Inferior parietal cortex (tissue), 1 donor: ENCODE measurements around the gene DYNLT4.
"Not testable (repeated sequence)": the region's sequence is repeated elsewhere in the genome, so short reads cannot be mapped to it uniquely, and the experiment has no call there.

Experiments
- DNase-seq: peaks from one replicate; pipeline ENCODE4 v3.0.0-alpha.2; 2016; ENCODE audit errors: extremely low spot score

Gene DYNLT4

DNA sequence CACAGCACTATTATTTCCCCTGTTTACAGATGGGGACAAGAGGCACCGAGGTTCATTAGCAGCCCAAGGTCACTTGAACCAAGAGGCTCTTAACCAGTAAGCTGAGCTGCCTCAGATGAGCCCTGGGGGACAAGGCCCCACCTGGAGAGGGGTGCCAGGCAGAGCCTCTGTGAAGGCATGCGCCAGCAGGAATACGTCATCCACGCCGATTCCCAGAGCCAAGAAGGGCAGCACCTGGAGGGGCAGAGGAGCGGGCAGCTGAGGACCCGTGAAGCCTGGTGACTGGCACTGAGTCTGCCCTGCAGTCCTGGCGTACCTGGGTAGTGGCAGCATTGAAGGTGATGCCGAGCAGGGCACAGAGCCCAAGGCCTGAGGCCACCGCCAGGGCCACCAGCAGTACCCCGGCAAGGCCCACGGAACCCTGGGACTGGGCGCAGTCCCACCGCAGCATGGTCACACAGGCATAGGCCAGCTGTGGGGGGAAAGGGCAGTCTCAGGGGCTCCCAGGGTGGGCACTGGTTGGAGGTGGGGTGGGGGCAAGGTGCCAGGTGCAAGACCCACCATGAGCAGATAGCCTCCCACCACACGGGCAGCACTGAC, 21.8 kb upstream of the DYNLT4 start:
- DNase-seq, result no peak

DNA sequence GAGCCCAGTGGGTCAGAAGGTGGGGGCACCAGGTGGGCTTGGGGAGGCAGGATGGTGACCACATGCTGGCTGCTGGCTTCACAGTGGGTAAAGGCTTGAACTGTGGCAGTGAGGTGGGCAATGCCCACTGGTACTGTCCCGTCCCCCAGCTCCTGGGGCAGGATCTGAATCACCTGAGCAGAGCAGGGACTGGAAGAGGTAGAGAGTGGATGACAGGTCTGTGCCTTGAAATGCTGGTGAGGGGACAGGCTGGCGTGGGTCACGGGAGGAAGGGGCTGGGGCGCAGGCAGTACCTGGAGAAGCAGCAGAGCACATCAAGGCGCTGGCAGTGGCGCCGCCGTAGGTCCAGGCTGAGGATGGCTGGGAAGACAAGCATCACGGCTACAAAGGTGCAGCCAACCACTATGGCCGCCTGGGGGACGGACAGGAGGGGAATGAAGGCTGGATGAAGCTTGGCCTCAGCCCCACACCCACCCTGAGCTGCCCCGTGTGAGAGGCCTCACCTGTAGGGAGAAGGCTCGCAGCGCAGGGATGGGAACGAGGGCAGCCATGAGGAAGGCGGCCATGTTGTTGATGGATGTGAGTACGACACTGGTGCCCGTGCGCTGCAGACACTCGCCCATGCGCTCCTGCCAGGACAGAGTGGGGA, 21.0 kb upstream of the DYNLT4 start:
- DNase-seq, result no peak

DNA sequence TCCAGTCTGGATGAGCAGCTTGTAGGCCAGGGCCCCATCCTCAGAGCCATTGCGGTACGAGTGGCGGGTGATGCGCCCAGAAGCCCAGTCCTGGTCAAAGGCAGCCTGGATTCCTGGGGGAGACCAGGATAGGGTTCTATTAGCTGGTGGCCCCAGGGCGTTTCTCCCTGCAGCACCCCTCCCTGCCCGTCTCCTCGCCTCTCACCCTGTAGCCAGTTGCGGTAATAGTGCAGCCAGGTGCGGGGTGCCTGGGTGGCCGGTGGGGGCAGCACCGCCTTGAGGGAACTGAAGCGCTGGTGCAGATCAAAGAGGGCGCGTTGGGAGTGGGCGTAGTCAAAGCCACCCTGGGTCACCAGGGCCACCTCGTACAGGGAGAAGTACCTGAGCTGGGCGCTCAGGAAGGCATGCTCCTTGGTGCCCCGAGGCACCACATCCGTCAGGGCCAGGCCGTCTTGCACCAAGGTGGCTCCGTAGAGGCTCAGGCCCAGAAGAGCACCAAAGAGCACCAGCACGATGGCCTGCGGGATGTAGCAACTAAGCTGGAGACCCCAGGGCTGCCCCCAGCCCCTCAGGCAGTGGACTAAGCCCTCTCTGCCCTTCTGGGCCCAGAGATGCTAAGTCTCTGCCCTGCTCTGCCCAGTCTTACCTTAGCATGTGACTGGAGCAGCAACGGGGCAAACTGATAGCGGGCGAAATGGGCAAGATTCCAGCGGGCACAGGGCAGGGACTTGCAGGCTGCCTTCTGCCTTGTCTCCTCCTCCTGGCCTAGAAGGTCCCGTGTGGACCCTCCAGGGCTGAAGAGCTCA, 20.2 kb upstream of the DYNLT4 start:
- DNase-seq, result no peak

DNA sequence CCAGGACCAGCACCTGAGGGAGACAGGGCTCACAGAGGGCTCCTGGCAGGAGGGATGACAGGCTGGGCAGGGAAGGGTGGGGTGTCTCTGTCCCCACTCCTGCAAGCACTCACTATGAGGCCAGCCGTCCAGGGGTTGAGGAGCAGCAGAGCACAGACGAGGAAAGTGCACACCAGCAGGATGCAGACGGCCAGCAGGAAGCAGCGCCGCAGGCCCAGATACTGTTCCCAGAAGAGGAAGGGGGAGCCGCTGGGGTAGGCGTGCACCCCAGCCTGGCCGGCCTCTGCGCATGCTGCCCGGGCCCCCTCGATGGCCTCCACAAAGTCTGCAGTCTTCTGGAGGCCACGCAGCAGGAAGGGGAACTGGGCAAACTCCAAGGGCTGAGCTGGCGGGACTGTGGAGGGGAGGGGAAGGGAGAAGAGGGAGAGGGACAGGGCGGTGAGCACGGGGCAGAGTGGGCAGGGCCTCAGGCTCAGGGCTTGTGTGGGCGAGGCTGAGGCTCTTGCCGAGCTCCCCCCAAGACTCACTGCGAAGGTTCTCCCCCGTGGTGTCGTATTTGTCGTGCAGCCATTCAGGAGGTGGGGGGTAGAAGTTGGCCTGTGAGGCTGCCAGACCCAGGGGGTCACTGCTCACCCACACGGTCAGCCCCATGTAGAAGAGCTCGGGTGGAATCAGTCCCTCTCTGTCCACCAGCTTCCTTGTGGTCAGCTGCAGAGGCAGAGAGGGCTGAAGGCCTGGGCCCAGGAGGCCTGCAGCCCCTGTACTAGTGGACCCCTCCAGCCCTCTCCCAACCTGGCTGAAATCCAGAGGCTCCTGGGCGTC, 19.4 kb upstream of the DYNLT4 start:
- no peak for DNase-seq

DNA sequence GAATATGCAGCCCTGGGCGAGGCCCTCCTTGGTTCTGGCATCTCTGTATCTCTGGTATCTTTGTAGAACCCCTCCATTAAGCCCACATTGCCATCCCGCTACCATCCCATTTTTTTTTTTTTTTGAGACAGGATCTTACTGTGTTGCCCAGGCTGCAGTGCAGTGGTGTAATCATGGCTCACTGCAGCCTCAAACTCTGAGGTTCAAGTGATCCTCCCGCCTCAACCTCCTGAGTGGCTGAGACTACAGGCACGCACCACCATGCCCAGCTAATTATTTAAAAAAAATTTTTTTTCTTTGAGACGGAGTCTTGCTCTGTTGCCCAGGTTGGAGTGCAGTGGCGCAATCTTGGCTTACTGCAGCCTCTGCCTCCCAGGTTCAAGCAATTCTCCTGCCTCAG, 17.2 kb upstream of the DYNLT4 start:
- DNase-seq, result not testable (repeated sequence)

DNA sequence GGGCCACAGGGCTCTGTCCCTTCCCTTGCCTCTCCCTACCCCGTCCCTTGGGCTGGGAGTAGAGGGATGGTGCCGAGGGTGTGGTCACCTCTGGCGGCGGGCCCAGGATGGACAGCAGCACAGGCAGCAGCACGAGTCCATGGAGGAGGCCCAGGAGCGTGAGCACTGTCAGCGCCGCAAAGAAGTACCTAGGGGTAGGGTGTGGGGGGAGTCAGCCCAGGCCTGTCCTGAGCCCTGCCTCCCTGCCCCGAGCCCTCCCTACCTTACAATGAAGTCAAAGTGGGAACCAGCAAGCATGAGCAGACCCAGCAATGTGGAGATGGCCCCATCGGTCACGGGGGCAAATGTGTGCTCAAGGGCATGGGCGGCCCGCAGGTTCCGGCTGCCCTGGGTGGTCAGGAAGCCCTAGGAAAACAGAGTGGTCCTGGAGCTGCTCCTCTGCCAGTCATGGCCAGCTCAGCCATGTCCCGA, 15.9 kb upstream of the DYNLT4 start:
- no peak for DNase-seq

DNA sequence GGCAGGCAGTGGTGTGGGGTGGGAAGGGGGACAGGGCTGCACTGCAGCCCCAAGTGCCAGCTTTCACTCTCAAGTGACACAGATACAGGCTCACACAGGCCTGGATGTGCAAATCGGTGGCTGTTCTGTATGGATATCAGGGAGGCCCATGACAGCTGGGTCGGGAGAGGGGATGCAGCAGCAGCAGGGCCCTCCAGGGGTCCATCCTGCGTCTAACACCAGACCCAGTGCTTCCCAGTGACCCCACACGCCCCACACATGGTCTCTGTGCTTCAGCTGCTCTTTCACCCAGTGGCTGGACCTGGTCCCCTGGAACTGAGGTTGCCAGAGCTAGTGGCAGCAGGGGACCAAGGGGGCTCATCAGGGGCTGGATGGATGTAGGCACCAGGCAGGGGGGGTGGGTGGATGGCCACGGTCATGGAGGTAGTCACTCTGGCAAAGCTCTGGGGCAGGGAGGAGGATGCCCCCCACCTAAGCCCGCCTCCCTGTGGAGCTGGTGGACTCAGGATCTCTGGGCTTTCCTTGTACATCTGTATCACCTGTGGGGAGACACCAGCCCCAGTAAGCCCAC, 15.1 kb upstream of the DYNLT4 start:
- no peak for DNase-seq

DNA sequence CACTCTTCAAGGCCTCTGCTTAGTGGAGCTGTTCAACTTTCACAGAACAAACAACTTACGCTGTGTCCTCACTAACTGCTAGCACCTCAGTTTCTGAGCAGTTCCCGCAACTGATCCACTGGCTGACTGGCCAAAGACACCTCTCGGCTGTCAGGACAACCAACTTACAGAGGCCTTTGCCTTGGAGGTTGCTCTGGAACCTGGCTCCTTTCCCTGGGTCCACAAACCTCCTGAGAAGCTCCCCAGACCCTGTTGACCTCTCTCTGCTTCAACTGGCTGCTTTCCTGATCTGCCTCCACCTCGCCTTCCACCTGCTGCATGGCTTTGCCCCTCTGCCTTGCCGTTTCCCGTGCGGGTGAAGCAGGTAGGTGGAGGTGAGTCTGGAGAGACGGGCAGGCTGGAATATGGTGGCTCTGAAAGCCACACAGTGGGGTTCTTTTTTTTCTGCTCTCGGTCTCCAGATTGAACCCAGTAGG, 14.1 kb upstream of the DYNLT4 start:
- DNase-seq, result no peak

DNA sequence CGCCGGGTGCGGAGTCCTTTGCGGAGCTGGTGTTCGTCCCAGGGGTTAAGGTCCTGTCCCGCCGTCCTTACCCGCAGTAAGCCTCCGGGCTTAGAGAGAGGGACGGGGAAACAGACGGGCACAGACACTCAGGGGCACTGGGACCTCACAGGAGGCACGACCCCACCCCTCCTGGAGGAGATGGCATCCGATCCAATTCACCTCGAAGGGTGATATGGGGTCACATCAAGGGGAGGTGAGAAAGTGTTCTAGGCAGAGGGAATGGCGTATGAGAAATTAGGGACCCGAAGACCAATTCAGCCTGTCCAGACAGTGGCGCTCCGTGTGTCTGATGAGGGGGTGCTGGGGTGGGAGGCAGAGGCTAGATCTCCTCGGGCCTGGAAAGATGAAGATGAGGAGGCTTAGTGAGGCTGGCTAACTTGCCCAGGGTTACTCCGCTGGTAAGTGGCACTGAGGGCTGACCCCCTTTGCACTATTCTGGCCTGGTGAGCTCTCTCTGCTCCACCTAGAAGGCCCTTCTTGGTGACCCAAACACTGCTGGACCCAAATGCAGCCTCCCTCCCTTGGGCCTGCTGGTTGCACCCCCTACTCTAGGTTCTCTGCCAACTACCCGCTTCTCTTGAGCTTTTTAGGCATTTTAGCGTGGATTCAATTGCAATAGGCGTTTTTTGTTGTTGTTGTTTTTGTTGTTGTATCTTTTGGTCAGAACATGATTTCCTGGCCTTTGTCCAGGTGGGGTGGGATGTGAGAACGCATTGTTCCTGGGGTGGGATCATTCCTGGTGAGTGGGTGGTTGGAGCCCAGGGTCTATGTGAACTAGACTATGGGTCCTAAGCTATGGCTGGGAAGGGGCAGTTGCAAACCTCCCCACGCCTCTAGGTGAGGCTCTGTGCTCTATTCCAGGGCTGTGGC, 13.4 kb upstream of the DYNLT4 start:
- DNase-seq, result no peak

DNA sequence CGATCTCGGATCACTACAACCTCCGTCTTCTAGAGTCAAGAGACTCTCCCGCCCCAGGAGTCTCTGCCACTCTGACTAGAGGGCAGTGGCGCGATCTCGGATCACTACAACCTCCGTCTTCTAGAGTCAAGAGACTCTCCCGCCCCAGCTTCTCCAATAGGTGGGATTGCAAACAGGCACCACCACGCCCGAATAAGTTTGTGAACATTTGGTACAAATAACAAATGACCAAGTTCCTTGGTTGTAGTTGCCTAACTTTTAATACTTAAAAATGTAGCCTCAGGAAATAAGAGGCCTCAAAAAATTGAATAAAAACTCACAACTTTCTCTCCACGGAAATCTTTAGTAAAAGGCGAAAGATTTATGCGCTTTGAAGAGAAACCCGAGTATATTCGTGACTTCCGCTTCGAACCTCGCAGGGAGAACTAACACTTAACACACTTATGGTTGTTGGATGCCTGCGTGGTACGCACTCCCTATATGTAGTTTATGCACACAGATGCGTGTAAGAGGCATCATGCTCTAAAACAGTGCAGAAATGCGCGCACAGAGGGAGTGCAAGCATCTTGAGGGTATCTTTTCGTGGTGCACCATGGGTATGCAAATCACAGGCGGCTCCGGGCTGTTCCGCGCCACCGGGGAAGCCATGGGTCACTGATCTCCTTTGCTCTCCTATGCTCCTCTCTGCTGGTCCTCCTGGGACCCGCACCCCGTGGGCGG, 12.6 kb upstream of the DYNLT4 start:
- peak; percentile 88 for DNase-seq

DNA sequence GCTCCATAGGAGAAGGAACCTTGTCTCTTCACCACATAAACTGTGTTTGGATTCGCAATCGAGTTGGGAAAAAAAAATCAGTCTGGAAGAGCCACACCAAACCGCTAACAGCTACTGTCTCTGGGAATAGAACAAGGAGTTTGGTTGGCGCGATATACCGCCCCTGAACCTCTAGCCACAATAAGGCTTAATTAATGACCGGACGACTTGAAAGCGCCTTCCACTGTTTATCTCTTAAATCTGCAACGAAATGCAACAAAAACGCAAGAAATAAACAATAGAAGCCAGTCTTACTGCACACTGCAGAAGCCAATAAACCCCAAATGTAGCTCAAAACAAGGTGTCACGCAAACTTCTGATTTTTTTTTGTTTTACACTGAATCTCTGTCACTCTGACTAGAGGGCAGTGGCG, 12.1 kb upstream of the DYNLT4 start:
- DNase-seq, result no peak

DNA sequence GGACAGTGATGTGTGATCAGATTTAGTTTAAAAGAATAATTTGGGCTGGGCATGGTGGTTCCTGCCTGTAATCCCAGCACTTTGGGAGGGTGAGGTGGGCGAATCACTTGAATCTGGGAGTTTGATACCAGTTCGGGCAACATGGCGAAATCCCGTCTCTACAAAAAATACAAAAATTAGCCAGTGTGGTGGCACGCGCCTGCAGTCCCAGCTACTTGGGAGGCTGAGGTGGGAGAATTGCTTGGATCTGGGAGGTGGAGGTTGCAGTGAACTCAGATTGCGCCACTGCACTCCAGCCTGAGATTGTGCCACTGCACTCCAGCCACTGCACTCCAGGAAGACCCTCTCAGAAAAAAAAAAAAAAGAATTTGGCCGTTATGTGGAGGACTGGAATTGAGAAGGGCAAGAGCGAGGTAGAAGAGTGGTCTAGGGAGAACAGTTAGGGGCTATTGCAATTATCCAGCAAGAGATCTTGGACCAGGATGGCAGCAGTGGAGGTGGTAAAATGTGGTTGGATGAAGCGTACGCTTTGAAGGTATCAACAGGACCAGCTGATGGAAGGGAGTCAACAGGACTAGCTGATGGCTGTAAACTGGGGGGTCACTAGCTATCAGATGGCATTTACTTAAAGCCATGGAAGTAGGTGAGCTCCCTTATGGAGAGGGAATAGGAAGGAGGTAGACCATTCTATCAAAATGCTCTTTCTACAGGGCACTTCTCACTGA, 10.8 kb upstream of the DYNLT4 start:
- no peak for DNase-seq

DNA sequence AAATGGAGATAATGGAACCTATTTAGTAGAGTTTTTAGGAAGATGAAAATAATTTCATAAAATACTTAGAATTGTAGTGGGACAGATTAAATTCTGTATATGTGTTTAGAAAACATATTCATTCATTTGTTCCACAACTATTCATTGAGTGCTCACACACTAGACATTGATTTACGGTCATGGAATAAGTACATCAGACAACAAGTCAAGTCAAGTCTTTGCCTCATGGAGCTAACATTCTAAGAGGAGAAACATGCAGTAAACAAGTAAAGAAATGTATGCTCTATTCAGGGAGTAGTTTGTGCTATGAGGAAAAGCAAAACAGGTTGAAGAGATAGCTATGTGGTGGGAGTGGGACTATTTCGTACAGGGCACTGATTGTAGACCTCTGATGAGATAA, 10.2 kb upstream of the DYNLT4 start:
- no peak for DNase-seq

DNA sequence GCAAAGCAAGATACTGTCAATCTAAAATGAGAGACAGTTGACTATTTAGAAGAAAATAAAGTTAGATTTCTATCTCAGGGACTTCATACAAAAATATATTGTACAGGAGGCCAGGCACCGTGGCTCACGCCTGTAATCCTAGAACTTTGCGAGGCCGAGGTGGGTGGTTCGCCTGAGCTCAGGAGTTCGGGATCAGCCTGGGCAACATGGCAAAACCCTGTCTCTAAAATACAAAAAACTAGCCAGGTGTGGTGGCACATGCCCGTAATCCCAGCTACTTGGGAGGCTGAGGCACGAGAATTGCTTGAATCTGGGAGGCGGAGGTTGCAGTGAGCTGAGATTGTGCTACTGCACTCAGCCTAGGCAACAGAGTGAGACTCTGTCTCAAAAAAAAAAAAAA, 8.8 kb upstream of the DYNLT4 start:
- DNase-seq, result not testable (repeated sequence)

DNA sequence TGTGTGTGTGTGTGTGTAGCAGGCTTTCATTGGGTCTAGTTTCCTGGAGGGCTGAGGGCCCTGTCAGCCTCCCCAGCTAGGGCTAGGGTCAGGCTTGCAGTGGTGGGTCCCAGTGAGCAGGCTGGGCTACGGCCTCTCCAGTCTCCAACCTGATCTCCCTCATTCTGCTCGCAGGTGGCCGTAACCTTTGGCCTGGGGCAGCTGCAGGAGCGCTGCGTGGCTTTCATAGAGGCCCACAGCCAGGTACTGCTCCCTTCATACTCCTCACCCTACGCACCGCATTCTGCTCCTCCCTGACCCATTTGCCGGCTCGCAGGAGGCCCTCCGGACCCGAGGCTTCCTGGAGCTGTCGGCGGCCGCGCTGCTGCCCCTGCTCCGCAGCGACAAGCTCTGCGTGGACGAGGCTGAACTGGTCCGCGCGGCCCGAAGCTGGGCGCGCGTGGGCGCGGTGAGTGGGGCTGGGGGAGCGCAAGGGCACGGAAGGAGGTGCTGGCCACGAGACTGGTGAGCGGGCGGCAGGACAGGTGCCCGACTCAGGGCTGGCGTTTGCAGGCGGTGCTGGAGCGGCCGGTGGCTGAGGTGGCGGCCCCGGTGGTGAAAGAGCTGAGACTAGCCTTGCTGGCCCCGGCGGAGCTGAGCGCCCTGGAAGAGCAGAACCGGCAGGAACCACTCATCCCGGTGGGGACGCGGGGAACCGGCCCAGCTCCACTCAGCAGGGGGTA, 5.8 kb upstream of the DYNLT4 start:
- DNase-seq, result peak; percentile 7

DNA sequence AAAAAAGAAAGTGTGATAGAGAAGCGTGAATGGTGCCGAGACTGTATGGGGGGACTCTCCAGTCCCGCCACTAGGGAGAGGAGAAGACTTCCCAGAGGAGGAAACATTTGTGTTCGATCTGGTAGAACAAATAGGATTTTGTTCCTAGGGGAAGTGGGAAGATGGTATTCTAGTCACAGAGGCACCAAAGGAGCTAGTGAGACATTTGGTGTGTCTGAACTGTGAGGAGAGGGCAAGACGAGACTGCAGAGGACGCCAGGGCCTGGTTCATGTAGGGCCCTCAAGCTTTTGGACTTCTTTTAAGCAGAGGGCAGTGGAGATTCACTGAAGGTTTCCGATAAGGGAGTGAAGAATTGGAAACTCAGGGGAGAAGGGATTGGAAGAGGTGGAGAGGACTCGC, 4.1 kb upstream of the DYNLT4 start:
- no peak for DNase-seq

DNA sequence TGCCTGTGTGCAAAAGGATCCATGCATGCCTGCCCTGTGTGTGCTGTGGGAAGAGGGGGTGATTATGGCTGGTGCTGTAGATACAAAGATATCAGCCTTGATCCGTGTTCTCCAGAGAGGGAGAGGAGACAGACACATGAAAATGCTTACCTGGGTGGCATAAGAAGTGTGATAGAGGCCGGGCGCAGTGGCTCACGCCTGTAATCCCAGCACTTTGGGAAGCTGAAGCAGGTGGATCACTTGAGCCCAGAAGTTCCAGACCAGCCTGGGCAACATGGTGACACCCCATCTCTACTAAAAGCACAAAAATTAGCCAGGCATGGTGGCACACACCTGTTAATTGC, 3.6 kb upstream of the DYNLT4 start:
- DNase-seq, result not testable (repeated sequence)

DNA sequence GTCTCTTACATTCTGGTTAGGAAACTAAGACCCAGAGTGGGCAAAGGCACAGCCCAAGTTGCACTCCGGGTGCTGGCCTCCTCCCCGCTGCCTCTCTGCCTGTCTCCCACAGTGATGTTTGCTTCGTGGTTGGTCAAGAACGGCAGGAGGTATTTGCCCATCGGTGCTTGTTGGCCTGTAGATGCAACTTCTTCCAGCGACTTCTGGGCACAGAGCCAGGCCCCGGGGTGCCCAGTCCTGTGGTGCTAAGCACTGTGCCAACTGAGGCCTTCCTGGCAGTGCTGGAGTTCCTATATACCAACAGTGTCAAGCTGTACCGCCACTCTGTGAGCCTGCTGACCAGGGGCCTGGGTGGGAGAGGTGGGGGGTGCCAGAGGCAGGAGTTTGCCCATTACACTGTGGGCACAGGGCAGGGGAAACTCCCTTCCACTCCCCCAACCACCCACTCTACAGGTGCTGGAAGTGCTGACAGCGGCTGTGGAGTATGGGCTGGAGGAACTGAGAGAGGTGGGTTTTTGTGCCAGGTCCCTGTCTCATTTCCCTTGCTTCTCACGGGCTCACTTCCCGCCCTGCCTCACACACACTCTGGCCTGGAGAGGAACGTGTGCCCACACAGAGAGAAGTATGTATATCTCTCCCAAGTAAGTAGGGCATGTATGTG, 3.1 kb upstream of the DYNLT4 start:
- DNase-seq, result no peak
